NCI-H2196 (cell line): ENCODE measurements around the gene BORCS6.

Experiments
- DNase-seq: peaks from one replicate; lab custom pipeline; 2025; ENCODE audit not compliant: unreplicated experiment; lab: John Stamatoyannopoulos, UW

BORCS6 gene

GRCh38 chr17:8212312-8213180, 22.6 kb upstream of the BORCS6 start:
- no peak for DNase-seq

GRCh38 chr17:8210761-8211458, 20.9 kb upstream of the BORCS6 start:
- DNase-seq: no peak

DNA sequence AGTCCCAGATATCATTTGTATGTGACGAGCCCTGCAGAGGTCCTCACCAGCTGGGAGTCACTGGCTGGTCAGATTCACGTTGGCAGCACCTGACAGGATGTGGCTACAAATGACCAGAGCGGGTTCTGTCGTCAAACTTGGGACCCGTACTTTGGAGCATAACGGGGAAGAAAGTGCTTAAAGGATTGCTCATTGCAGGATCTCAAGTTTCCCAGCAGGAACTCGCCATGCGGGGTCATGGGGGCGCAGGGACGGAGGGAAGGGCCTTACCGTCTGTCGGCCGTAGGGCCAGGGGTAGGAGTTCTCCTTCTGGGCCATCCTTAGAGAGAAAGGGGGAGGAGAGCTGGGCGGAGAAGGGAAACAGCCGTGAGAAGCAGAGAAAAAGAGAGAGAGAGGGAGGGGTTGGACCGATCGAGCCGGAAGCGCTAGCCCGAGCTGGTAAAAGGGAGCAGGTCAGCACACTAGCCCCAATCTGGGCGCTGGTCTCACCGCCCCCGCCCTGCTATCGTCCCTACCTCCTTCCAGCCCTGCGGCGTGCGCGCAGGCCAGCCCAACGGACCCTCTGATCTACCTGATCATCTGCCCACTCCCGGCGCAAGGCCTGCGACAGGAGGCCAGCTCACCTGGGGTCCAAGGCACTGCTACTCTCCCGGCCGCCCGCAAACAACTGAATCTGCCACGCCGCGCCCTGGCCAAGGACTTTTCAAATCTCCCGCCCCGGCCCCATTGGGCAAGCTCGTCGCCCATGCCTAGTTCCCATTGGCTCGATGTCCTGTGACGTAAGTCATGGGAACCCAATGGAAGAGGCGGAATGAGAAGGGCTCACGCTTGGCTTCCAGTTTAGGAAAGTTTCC, 20.2 kb upstream of the BORCS6 start, which contains the start of gene AURKB:
Gene AURKB, minus strand, starts transcription at position 669 of the 854 bp plus-strand sequence. Its CDS starts 351 bp downstream, at position 318.
- peak; percentile 83 for DNase-seq

GRCh38 chr17:8206536-8206935, 16.6 kb upstream of the BORCS6 start:
- DNase-seq: no peak

GRCh38 chr17:8204761-8205555, 15.0 kb upstream of the BORCS6 start:
- no peak for DNase-seq

GRCh38 chr17:8192070-8192815, 2.3 kb upstream of the BORCS6 start:
- peak; percentile 57 for DNase-seq

DNA sequence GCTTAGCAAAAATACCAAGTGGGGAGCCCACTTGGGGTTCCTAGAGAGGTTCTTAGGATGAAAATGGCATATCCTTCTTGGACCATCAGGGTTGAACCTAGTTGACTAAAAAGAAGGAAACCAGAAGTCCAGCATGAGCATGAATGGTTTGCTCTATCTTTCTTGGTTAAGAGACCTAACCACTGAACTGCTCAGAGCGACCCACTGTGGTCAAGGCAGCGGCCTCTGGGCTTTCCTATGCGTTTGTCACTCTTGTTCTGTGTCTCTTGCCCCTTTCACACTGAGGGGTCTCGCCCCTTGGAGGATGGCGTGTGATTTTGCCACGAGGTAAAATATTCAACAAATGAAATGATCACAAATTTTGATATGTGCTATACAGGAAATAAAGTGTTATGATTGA, 526 bp upstream of the BORCS6 start:
- no peak for DNase-seq

DNA sequence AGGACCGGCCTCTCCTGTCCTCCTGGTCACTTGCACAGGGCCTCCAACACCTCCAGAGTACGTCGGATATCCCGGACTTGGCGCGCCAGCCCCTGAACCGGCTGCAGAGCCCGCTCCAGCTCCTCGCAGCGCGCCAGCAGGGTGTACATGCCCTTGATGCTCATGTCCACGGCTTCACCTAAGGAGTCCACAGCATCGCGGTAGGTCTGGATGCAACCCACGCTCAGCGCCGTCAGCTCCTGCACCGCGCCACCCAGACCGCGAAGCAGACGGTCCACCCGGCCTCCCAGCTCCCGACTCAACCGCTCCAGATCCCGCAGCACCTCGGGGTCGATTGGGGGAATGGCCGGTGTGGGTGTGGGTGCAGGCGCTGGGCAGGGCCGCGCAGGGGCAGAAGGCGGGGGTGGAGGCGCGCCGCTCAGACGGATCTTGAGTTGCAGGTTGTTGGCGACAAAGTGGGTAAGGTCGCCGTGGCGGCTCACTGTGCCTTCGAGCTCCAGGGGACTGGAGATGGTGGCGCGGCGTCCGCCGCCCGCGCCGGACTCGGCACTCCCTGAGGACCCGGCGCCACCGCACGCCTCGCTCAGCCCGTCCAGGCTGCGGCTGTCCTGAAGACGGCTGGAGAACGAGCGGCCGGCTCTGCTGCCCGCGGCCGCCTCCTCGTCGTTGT, 804 bp downstream of the BORCS6 start:
- no peak for DNase-seq

DNA sequence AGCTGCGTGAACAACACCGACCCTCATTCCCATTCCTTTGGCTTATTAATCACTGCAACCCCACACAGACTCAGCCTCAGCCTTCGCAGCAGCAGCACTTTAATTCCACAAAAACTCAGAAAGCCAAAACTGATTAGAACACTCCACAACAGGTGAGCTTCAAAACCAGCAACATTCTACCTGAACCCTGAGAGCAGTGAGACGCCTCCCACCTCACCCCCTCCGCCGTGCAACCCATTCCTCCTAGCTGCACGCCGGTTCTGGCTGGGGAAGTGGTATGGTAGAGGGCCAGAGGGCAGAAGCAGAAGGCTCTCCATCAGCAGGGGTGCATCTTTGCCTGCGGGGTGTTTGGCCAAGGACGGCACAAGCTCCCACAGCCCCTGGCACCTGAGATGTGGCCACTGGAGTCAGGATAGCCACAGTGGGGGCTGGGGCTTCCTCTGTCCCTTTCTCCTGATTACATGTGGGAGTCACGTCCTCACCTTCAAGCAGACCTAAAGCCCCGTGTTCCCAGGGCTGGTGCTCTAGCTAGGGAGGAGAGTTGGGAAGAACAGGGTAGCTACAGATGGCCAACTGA, 1.6 kb downstream of the BORCS6 start:
- DNase-seq: no peak

GRCh38 chr17:8187517-8188262, 2.3 kb downstream of the BORCS6 start:
- peak; percentile 86 for DNase-seq

- peak; percentile 69 for DNase-seq
Observed at GRCh38 chr17:8186787-8187516, 3.0 kb downstream of the BORCS6 start.

DNA sequence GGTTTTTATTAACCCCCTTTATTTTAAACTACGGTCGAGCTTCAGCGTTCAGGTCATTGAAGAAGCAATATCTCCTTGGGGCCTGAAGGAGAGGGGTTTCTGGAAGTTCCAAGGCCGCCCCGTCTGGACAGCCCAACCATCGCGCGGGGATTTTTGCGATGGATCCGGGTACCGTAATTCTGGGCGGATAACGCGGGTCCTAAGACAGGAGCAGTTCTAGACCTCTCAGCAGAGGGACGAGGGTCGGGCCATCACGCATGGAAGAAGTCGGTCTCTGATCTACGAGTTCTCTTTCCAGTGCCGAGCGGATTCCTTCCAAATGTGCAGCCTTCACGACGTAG, 3.6 kb downstream of the BORCS6 start:
- DNase-seq: no peak

DNA sequence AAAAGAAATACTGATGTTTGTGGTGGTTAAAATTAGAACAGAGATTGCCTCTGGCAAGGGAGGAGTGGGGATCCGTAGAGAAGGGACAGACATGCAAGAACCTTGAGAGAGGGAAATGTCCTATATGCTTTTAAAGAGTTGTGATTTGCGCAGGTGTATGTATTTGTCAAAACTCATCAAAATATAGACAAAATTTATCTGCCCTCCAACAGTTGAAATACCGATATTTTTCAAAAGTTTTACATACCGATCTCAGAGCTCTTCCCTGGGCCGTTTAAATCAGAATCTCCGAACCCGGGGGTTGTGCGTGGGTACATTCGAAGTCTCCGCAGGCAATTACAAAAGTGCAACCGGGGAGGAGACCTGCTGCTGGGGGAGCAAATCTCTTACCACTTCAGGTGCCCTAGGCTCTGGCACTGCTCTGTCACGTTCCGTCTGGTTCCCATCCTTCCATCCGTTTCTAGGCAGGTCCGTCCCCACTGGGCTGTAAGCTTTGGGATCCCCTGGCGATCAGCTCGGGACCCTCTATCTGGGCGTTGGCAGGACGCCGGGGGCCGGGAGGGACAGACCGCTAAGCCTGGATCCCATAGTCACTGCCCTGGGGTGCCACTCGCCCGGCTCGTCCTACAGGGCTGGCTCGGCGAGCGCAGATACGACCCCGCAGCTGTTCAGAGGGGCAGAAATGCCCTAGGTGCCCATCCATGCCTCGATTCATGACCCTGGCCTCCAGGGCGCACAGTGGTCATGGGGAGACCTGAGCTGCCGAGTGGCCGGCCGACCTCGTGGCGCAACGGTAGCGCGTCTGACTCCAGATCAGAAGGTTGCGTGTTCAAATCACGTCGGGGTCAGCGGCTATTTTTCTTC, 4.2 kb downstream of the BORCS6 start:
- peak; percentile 56 for DNase-seq

DNA sequence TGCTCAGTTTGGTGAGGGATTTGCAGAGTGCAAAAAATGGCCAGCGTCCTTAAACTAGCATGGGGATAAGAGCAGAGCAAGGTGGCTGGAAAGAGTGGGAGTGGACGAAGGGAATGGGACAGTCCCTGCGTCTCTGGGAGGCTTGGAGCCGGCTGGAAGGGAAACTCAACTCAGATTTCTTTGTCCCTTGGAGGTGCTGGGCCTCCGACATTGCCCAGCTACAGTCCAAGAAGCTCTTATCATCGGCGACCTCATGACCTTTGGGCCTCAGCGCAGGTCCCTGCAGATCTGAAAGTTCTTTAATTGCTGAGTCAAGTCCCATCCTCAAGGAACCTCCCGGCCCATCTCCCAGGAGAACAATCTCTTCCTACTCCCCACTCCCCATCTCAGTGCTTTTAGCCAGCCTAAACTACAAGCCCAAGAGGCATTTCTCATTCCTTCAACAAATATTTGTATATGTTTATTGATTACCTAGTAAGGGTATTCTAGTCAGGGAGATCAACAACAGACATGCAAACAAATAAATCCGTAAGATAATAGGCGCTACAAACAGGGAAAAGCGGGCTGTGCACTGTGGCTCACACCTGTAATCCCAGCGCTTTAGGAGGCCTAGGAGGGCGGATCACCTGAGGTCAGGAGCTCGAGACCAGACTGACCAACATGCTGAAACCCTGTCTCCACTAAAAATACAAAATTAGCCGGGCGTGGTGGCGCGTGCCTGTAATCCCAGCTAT, 12.8 kb downstream of the BORCS6 start:
- DNase-seq: no peak

DNA sequence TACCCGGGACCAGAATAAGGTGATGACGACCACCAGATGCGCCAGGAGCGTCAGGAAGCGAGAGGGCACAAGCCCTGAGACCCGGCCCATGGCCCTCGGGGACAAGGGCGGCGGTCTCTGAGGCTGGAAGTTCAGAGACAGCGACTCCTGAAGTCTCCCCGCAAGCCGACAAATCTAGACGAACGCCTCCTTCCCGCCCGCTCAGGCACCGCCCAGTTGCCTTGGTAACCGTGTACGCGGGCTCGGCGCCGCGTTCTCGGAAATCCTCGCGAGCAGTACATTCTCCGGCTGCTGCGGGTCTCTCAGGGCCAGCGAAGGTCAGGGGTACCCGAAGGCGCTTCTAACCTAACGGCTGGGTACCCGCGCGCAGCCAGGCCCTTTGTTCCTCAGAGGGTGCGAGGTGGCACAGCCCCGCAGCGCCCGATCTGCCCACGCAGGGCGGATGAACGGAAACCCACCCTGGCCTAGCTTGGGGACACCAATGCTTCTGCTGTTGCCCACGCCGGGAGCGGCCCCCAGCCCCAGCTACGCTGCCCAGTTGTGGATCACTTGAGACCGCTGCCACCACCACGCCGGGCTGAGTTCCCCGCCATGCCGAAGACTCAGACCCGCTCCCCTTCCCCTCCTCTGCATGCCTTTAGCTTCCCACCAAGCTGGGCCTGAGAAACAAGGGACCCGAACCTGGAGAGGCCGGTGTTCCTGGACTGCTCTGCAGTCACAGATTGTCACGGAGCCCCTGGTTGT, 13.6 kb downstream of the BORCS6 start, which contains the start of gene TMEM107:
Gene TMEM107, minus strand, starts transcription at position 184 of the 744 bp plus-strand sequence. Its CDS starts 94 bp downstream, at position 90.
- peak; percentile 81 for DNase-seq
